ENCODE measurements around the gene TEPSIN.

GRCh38 chr17:81253358-81254131, 14.7 kb upstream of the TEPSIN start:
- TF ChIP-seq BRF2 (CRISPR knock-in tag; IDR thresholded peaks at IDR 0.05), result no peak
- TF ChIP-seq MYC (CRISPR knock-in tag; IDR thresholded peaks at IDR 0.05; ENCODE audit: borderline replicate concordance), result no peak
- TF ChIP-seq ZNF646 (CRISPR knock-in tag; IDR thresholded peaks at IDR 0.05), result no peak
- no peak for TF ChIP-seq PHF8 (CRISPR knock-in tag; IDR thresholded peaks at IDR 0.05)
